ENCODE results near the gene ZDHHC4.

Gene ZDHHC4

DNA sequence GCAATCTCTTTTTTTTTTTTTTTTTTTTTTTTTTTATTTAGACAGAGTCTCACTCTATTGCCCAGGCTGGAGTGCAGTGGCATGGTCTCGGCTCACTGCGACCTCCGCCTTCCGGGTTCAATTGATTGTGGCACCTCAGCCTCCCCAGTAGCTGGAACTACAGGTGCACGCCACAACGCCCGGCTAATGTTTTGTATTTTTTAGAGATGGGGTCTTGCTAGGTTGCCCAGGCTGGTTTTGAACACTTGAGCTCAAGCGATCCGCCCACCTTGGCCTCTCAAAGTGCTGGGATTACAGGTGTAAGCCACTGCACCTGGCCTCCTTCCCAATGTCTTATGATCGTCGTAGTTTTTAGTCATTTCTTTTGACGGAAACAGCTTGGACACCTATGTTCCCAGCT is 31.5 kb downstream of the ZDHHC4 start:
- no peak overlapping the region for H3K4me3 Mint-ChIP-seq
- peaks cover 10% of the 10 kb centered on the region for H3K36me3 Mint-ChIP-seq (ENCODE audit: low read depth)
- H3K27me3 Mint-ChIP-seq (ENCODE audit: low read depth) = peaks cover 11% of the 10 kb centered on the region
- H3K4me1 Mint-ChIP-seq (ENCODE audit: low read depth) = no peaks in the 10 kb centered on the region
- H3K27ac Mint-ChIP-seq = no peak overlapping the region
- H3K9me3 Mint-ChIP-seq = no peaks in the 10 kb centered on the region

DNA sequence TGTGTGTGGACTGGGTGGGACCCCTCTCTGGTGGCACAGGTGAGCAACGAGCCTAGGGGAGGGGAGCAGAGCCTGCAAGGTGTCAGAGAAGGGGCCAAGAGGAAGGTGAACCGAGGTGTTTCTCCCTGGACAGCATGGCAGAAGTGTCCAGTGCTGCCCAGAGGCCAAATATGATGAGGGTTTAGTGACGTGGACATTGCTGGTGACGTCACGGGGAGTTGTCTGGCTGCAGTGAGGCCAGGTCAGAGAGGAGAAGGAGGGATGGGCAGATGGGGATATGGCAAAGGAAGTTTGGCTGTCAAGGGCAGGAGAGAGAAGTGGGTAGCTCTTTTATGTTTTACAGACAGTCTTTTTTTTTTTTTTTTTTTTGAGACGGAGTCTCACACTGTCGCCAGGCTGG is 35.6 kb downstream of the ZDHHC4 start:
- H3K4me1 Mint-ChIP-seq (ENCODE audit: low read depth) = no peaks in the 10 kb centered on the region
- no peak overlapping the region for H3K4me3 Mint-ChIP-seq
- no peaks in the 10 kb centered on the region for H3K9me3 Mint-ChIP-seq
- H3K27ac Mint-ChIP-seq = no peak overlapping the region
- H3K36me3 Mint-ChIP-seq (ENCODE audit: low read depth) = peaks cover 4% of the 10 kb centered on the region
- H3K27me3 Mint-ChIP-seq (ENCODE audit: low read depth) = peaks cover 33% of the 10 kb centered on the region

DNA sequence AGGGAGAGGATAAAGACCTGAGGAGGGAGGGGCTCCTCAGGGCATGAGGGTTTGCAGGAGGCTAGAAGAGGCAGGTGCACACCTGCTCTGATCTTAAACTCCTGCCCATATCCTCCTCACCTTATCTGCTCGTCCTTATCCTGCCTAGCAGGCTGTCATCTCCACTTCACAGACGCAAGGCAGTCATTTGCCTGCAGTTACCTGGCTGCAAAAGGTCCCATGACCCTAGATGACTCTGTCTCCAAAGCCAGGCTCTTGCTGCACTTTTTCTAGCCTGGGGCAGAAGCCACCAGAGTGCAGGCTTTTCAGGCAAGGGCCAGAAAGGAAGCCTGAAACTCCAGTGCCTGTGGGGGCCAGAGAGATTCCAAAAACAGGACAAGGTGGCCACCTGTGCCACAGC is 36.5 kb downstream of the ZDHHC4 start:
- no peaks in the 10 kb centered on the region for H3K9me3 Mint-ChIP-seq
- H3K4me1 Mint-ChIP-seq (ENCODE audit: low read depth) = no peaks in the 10 kb centered on the region
- H3K27ac Mint-ChIP-seq = no peak overlapping the region
- peaks cover 4% of the 10 kb centered on the region for H3K36me3 Mint-ChIP-seq (ENCODE audit: low read depth)
- H3K4me3 Mint-ChIP-seq = no peak overlapping the region
- H3K27me3 Mint-ChIP-seq (ENCODE audit: low read depth) = peaks cover 35% of the 10 kb centered on the region

DNA sequence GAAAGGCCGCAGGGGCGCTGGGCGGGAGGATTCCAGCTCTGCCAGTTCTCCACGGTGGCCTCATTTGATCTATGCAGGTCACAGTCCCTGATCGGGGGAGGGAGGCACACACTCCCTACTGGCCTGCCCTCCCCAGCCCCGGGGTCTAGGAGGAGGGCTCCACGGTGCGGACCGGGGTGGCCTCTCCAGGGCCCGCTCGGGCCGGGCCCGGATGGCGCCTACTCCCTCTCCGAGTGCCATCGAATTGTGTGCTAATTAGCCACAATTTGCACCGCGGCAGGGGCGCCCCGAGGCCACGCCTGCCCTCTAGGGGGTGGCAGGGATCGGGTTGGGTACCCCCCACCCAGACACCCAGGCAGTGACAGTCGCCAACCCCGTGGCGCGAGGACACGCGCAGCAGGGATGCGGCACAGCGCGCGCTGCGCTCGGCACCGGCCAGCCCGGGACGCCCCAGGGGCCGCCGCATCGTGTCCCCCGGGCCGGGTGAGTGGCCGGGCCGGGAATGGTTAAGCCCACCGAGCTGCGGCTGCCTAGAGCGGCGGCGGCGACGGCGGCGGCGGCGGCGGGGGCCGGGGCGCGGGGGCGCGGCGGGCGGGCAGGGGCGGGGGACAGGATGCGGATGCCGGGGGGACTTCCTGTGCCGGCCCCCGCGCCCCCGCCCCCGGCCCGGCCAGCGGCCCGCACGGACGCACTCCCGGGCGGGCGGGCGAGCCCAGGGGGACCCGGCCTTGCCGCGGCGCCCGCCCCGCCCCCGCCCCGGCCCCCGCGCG is 37.9 kb downstream of the ZDHHC4 start, which contains the start of gene ZNF853:
TSS of gene ZNF853 (plus strand) at position 658 of the 770 bp plus-strand sequence. CDS start 565 bp downstream, outside the sequence.
- Mint-ChIP-seq H3K27me3 (ENCODE audit: low read depth) (peaks cover 35% of the 10 kb centered on the region), H3K9me3 (no peaks in the 10 kb centered on the region), H3K27ac (no peak within 1 kb of the TSS), H3K4me3 (peak within 1 kb of the TSS; percentile 63), H3K4me1 (ENCODE audit: low read depth) (no peaks in the 10 kb centered on the region), H3K36me3 (ENCODE audit: low read depth) (peaks cover 4% of the 10 kb centered on the region)

DNA sequence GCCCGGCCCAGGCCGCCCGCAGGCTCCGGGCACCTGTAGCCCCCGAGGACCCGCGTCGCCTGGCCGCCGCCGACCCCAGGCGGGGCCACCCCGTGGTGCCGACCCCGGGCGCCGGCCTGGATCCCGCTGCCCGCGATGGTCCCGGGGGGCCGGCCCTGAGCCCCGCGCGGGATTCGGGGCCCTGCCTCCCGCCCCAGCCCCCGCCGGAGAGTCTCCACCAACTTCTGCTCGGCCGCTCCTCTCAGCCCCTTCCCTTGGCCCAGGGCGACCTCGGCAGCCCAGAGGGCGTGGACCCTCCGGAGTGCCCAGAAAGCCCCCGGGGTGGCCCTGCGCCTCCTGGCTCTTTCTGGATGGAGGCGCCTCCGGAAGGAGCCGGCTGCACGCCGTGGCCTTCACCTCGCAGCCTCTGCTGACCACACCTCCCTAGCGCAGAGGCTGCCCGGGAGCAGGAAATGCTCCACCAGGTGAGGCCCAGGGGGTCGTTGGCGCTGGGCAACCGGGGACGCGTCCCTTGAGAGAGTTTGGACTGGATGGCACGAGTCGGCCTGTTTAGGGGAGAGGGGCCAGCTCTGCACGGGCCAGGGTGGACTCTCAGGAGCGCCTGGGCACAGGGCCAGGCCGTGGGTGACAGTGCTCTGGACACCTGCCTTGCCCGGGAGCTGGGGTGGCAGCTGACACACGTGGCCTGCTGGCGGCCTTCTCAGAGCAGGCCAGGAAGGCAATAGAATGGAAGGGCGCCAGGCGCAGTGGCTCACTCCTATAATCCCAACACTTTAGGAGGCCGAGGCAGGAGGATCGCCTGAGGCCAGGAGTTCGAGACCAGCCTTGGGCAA is 38.7 kb downstream of the ZDHHC4 start:
- no peak overlapping the region for H3K4me3 Mint-ChIP-seq
- no peak overlapping the region for H3K27ac Mint-ChIP-seq
- H3K9me3 Mint-ChIP-seq = no peaks in the 10 kb centered on the region
- peaks cover 4% of the 10 kb centered on the region for H3K36me3 Mint-ChIP-seq (ENCODE audit: low read depth)
- peaks cover 1% of the 10 kb centered on the region for H3K4me1 Mint-ChIP-seq (ENCODE audit: low read depth)
- peaks cover 39% of the 10 kb centered on the region for H3K27me3 Mint-ChIP-seq (ENCODE audit: low read depth)

DNA sequence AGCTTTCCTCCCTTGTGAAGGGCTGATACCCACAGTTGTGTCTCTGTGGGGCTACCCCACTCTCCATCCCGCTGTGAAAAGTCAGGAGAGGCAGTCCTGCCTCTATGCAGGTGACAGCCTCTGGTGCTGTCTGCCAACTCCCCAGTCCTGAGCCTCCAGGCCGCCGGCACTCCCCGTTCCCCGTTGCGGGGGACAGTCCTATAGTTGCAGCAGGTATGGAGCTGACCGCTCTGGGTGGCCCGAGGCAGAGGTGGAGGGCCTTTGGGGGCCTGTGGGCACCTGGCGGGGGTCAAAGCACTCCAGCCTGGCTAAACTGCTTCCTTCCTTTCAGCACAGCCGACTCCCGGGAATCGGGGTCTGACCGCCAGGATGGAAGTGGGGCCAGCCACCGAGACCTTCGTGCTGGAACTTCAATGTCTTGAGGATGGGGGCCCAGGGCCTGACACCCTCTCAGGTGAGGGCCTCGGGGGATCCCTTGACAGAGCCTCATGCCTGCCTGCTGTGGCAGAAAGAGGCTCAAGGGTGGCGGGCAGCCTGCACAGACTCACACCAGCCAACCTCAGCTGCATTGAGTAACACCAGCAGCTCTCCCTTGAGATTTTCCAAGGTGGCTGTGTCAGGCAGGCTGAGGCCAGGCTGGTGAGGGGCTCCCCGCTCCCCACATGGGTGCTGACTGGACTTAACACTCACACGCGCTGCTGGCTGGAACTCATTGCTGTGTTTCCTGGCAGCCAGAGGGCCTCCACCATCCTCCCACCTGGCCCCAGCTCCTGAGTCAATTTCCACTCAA is 39.8 kb downstream of the ZDHHC4 start:
- no peaks in the 10 kb centered on the region for H3K9me3 Mint-ChIP-seq
- H3K4me3 Mint-ChIP-seq = peak overlapping the region; percentile 56
- peaks cover 39% of the 10 kb centered on the region for H3K27me3 Mint-ChIP-seq (ENCODE audit: low read depth)
- H3K27ac Mint-ChIP-seq = no peak overlapping the region
- peaks cover 8% of the 10 kb centered on the region for H3K4me1 Mint-ChIP-seq (ENCODE audit: low read depth)
- peaks cover 4% of the 10 kb centered on the region for H3K36me3 Mint-ChIP-seq (ENCODE audit: low read depth)

DNA sequence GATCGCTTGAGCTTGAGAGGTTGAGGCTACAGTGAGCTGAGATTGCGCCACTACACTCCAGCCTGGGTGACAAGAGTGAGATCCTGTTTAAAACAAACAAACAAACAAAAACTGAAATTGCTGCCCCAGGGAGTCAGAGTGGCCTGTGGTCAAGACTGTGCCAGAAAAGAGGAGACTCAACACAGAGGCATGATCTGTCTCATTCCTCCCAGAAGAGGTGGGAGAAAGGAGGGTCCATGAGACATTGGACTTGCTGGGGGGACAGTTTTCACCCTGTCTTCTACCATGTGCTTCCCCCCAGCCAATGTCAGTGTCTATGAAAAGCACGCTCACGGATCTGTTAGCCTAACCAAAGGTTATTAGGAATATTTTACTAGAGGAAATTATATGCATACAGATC is 41.4 kb downstream of the ZDHHC4 start:
- Mint-ChIP-seq H3K27me3 (ENCODE audit: low read depth) (peaks cover 29% of the 10 kb centered on the region), H3K36me3 (ENCODE audit: low read depth) (peaks cover 4% of the 10 kb centered on the region), H3K4me1 (ENCODE audit: low read depth) (peaks cover 9% of the 10 kb centered on the region), H3K9me3 (no peaks in the 10 kb centered on the region), H3K27ac (peak overlapping the region; percentile 15), H3K4me3 (no peak overlapping the region)

DNA sequence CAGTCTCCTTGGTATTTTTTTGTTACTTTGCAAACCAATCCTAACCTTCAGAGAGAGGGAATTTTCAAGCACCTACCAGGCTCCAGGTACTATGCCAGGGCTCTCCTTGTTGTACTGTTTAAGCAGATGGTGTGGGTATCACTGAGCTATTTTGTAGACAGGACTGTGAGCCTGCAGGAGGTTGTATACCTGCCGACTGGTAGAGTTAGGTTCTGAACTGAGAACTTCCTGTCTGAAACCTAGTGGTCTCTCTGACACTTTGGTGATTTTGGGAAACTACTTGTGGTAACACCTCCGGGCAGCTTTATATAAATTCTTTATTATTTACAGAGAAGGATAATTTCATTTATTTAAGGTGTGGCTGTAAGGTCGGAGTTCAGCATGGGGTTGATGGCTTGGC is 42.7 kb downstream of the ZDHHC4 start:
- peaks cover 18% of the 10 kb centered on the region for H3K4me1 Mint-ChIP-seq (ENCODE audit: low read depth)
- no peaks in the 10 kb centered on the region for H3K9me3 Mint-ChIP-seq
- no peak overlapping the region for H3K4me3 Mint-ChIP-seq
- peaks cover 1% of the 10 kb centered on the region for H3K36me3 Mint-ChIP-seq (ENCODE audit: low read depth)
- H3K27me3 Mint-ChIP-seq (ENCODE audit: low read depth) = peaks cover 19% of the 10 kb centered on the region
- H3K27ac Mint-ChIP-seq = no peak overlapping the region

DNA sequence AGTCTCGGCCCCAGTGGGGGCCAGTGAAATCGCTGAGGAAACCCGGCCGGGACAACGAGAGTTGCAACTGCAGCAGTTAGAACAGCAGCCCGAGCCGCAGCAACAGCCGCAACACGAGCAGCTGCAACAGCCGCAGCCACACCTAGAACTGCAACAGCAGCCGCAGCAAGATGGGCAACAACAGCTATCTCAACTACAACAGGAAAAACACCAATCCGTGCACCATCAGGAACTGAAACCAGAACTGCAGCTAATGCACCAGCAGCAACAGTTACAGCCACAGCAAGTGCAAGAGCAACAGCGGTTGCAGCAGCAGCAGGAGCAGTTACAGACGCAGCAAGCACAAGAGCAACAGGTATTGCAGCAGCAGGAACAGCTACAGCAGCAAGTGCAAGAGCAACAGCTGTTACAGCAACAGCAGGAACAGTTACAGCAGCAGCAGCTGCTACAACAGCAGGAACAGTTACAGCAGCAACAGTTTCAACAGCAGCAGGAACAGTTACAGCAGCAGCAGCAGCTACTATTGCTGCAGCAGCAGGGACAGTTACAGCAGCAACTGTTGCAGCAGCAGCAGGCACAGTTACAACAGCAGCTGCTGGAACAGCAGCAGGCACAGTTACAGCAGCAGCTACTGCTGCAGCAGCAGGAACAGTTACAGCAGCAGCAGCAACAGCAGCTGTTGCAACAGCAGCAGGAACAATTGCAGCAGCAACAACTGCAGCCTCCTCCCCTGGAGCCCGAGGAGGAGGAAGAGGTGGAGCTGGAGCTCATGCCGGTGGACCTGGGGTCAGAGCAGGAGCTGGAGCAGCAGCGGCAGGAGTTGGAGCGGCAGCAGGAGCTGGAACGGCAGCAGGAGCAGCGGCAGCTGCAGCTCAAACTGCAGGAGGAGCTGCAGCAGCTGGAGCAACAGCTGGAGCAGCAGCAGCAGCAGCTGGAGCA is 44.2 kb downstream of the ZDHHC4 start:
- H3K4me3 Mint-ChIP-seq = no peak overlapping the region
- H3K36me3 Mint-ChIP-seq (ENCODE audit: low read depth) = peaks cover 1% of the 10 kb centered on the region
- H3K4me1 Mint-ChIP-seq (ENCODE audit: low read depth) = peaks cover 18% of the 10 kb centered on the region
- H3K27ac Mint-ChIP-seq = no peak overlapping the region
- H3K9me3 Mint-ChIP-seq = no peaks in the 10 kb centered on the region
- H3K27me3 Mint-ChIP-seq (ENCODE audit: low read depth) = peaks cover 15% of the 10 kb centered on the region

DNA sequence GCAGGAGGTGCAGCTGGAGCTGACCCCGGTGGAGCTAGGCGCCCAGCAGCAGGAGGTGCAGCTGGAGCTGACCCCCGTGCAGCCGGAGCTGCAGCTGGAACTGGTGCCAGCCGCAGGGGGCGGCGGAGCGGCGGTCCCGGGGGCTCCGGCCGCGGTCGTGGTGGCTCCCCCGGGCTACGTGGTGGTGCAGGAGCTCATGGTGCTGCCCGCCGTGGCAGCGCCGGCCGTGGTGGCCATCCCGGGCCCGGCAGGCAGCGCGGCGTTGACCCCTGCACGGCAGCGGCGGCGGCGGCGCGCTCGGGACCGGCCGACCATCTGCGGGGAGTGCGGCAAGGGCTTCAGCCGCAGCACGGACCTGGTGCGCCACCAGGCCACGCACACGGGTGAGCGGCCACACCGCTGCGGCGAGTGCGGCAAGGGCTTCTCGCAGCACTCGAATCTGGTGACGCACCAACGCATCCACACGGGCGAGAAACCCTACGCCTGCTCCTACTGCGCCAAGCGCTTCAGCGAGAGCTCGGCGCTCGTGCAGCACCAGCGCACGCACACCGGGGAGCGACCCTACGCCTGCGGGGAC is 45.0 kb downstream of the ZDHHC4 start:
- Mint-ChIP-seq H3K27ac (no peak overlapping the region), H3K27me3 (ENCODE audit: low read depth) (peaks cover 11% of the 10 kb centered on the region), H3K4me3 (no peak overlapping the region), H3K36me3 (ENCODE audit: low read depth) (no peaks in the 10 kb centered on the region), H3K4me1 (ENCODE audit: low read depth) (peaks cover 18% of the 10 kb centered on the region), H3K9me3 (no peaks in the 10 kb centered on the region)

DNA sequence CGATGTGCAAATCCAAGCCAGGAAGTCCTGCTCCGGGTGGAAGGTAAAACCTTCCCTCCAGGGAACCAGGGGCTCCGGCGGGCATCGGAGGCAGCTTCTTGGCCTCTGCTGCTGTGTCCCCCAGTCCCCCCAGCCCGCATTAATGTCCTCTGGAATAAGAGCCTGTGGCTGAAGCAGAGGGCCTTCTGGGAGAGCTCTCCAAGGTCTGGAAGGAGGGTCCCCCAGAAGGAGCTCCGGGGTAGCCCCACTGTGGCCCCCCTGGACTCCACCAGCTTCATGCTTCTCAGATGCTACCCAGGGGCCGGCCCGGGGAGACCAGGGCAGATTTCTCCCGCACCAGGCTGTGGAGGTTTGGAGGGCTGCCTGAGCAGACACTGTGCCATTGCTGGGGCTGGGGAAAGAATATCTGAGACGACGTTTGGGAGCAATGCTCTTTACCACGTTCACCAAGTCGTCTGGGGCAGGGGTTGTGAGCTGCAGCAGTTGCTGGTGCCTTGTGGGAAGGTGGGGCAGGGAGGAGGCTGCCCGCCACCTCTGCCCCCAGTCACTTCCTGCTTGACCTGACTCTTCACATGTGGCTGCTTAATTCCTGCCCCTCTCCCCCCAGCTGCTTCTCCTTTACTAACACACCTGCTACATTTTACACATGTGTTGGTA is 46.5 kb downstream of the ZDHHC4 start:
- Mint-ChIP-seq H3K4me1 (ENCODE audit: low read depth) (peaks cover 18% of the 10 kb centered on the region), H3K9me3 (no peaks in the 10 kb centered on the region), H3K4me3 (peak overlapping the region; percentile 50), H3K36me3 (ENCODE audit: low read depth) (no peaks in the 10 kb centered on the region), H3K27me3 (ENCODE audit: low read depth) (peaks cover 4% of the 10 kb centered on the region), H3K27ac (peak overlapping the region; percentile 57)

DNA sequence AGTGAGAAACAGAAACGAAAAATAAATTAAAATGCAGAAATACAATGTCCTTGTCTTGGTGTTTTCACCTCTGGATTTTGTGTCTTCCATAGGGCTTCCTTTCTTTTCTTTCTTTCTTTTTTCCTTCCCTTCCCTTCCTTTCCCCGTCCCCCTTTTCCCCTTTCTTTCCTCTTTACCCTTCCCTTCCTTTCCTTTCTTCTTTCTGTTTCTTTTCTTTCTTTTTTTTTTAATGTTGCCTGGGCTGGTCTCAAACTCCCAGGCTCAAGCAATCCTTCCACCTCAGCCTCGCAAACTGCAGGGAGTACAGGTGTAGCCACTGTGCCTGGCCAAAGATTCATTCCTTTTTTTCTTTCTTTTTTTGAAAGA is 47.0 kb downstream of the ZDHHC4 start:
- H3K36me3 Mint-ChIP-seq (ENCODE audit: low read depth) = no peaks in the 10 kb centered on the region
- H3K4me1 Mint-ChIP-seq (ENCODE audit: low read depth) = peaks cover 18% of the 10 kb centered on the region
- peaks cover 4% of the 10 kb centered on the region for H3K27me3 Mint-ChIP-seq (ENCODE audit: low read depth)
- H3K27ac Mint-ChIP-seq = peak overlapping the region; percentile 66
- H3K4me3 Mint-ChIP-seq = peak overlapping the region; percentile 50
- no peaks in the 10 kb centered on the region for H3K9me3 Mint-ChIP-seq

DNA sequence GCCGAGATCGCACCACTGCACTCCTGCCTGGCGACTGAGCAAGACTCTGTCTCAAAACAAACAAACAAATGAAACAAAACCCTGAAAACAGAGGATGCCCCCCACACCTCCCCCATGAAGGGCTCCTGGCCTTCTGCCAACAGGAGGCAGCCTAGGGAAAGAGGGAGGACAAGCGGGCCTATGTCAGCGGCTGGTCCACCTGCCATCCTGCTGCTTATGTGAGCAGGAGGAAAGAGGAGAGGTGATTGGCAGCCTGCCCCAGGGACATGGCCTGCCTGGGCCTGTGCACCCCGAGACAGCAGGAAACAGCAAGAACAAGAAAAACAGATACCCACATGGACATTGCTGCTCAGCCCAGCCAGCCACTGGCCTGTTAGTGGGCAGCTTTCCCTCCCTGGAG is 50.8 kb downstream of the ZDHHC4 start:
- Mint-ChIP-seq H3K27ac (no peak overlapping the region), H3K9me3 (no peaks in the 10 kb centered on the region), H3K27me3 (ENCODE audit: low read depth) (no peaks in the 10 kb centered on the region), H3K4me3 (no peak overlapping the region), H3K36me3 (ENCODE audit: low read depth) (no peaks in the 10 kb centered on the region), H3K4me1 (ENCODE audit: low read depth) (peaks cover 9% of the 10 kb centered on the region)
